GM12865 (cell line): Measurements from ENCODE around the gene PGAM4.

Experiments
- DNase-seq: peaks from one replicate; pipeline ENCODE4 v3.0.0; 2010; ENCODE audit warnings: low read depth
- H3K4me3 ChIP-seq: 2 replicates; pipeline ENCODE4 v1.5.1; 2011; ENCODE audit warnings: mild to moderate bottlenecking, low read depth, low read length, control low read depth
- CTCF ChIP-seq: IDR thresholded peaks from 2 replicates; pipeline ENCODE4 v1.5.1; 2011; ENCODE audit warnings: low read length, control low read depth, low read depth, inconsistent platforms; ENCODE audit not compliant: insufficient read depth; ENCODE audit errors: missing control alignments

Gene PGAM4

GRCh38 chrX:77966361-77966760, 3.1 kb downstream of the PGAM4 start:
- DNase-seq = no peak
- H3K4me3 ChIP-seq = no peak overlapping the region
- TF ChIP-seq CTCF = no peak

- TF ChIP-seq CTCF = no peak
- no peak for DNase-seq
- H3K4me3 ChIP-seq = no peak overlapping the region
Measured at GRCh38 chrX:77962068-77962902, 7.2 kb downstream of the PGAM4 start.

GRCh38 chrX:77961063-77961462, 8.4 kb downstream of the PGAM4 start:
- no peak for DNase-seq
- no peak for TF ChIP-seq CTCF
- H3K4me3 ChIP-seq = no peak overlapping the region

GRCh38 chrX:77960567-77960966, 8.9 kb downstream of the PGAM4 start:
- TF ChIP-seq CTCF = no peak
- H3K4me3 ChIP-seq = no peak overlapping the region
- DNase-seq = no peak

GRCh38 chrX:77953708-77954107, 15.7 kb downstream of the PGAM4 start:
- no peak for DNase-seq
- TF ChIP-seq CTCF = no peak
- no peak overlapping the region for H3K4me3 ChIP-seq

- no peak for TF ChIP-seq CTCF
- H3K4me3 ChIP-seq = no peak overlapping the region
- DNase-seq = no peak
Measured at GRCh38 chrX:77953302-77953701, 16.1 kb downstream of the PGAM4 start.

GRCh38 chrX:77952173-77952572, 17.3 kb downstream of the PGAM4 start:
- H3K4me3 ChIP-seq = no peak overlapping the region
- no peak for DNase-seq
- no peak for TF ChIP-seq CTCF
